Measurements from ENCODE around the gene SHROOM4. TPM values are rescaled to one million over a fixed set of nuclear protein-coding genes. Genes with fewer than 3 reads are reported as not detected.

SHROOM4 gene
- total RNA-seq, 4 donors from 2014 or later: 2.3 to 7.1 (median 3.2) TPM

DNA sequence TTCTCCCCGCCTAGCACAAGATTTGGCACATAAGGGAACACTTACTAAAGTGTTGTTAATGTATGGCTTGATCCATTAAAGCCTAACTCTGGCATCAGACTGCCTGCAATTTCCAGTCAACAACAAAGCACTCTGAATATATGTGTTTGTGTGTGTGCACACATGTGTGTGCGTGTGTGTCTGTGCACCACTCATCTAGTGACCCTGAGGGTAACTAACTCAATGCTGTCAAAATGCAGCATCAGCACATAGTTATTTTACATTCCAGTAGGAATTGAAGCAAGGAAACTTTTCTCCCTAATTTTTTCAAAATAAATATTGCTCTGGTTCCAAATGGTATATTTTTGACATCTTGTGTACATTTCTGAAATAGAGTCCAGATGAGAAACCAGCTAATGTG lies 94.4 kb downstream of the SHROOM4 start:
- Histone ChIP-seq H3K4me3 (no peak overlapping the region), H3K4me1 (no peaks in the 10 kb centered on the region), H3K9me3 (no peaks in the 10 kb centered on the region), H3K27ac (no peak overlapping the region), H3K36me3 (no peaks in the 10 kb centered on the region), H3K27me3 (no peaks in the 10 kb centered on the region)
- intact Hi-C loops (cut with DNase I; ENCODE audit: low total_unique reads): no loop called here
- TF ChIP-seq POLR2AphosphoS5 (IDR thresholded peaks at IDR 0.05): no peak
- in situ Hi-C loops (cut with MboI; ENCODE audit: low pct_ligation_motif_present in 1 of 4, low pct_unique_long_range_greater_than_20kb in 1 of 4, low sequenced_read_pairs in 3 of 4): no loop called here
- no peak for DNase-seq
- WGBS, 2 donors (ENCODE audit: low coverage in 1 of 2): 69% methylated on average over 2 of the region's 2 CpGs; no CpG with 5 or more reads in 1 of the 2 donors

- TF ChIP-seq EP300 (IDR thresholded peaks at IDR 0.05; ENCODE audit: low read depth) (no peak), POLR2A (IDR thresholded peaks at IDR 0.05) (no peak), POLR2AphosphoS5 (IDR thresholded peaks at IDR 0.05) (no peak)
- TF ChIP-seq, protein P1, sequence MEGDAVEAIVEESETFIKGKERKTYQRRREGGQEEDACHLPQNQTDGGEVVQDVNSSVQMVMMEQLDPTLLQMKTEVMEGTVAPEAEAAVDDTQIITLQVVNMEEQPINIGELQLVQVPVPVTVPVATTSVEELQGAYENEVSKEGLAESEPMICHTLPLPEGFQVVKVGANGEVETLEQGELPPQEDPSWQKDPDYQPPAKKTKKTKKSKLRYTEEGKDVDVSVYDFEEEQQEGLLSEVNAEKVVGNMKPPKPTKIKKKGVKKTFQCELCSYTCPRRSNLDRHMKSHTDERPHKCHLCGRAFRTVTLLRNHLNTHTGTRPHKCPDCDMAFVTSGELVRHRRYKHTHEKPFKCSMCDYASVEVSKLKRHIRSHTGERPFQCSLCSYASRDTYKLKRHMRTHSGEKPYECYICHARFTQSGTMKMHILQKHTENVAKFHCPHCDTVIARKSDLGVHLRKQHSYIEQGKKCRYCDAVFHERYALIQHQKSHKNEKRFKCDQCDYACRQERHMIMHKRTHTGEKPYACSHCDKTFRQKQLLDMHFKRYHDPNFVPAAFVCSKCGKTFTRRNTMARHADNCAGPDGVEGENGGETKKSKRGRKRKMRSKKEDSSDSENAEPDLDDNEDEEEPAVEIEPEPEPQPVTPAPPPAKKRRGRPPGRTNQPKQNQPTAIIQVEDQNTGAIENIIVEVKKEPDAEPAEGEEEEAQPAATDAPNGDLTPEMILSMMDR (IDR thresholded peaks at IDR 0.05): no peak
- in situ Hi-C loops (cut with MboI; ENCODE audit: low pct_ligation_motif_present in 1 of 4, low pct_unique_long_range_greater_than_20kb in 1 of 4, low sequenced_read_pairs in 3 of 4) (no loop called here), intact Hi-C loops (cut with DNase I; ENCODE audit: low total_unique reads) (no loop called here)
- Histone ChIP-seq H3K4me1 (no peaks in the 10 kb centered on the region), H3K27me3 (no peaks in the 10 kb centered on the region), H3K36me3 (no peaks in the 10 kb centered on the region), H3K9me3 (no peaks in the 10 kb centered on the region), H3K4me3 (no peak overlapping the region), H3K27ac (no peak overlapping the region)
- WGBS, 2 donors (ENCODE audit: low coverage in 1 of 2): 37% methylated on average over 1 of the region's 1 CpG; no CpG with 5 or more reads in 1 of the 2 donors
- DNase-seq: no peak
Observed at GRCh38 chrX:50718776-50719175, 95.2 kb downstream of the SHROOM4 start.

GRCh38 chrX:50716706-50717105 lies 97.3 kb downstream of the SHROOM4 start:
- H3K4me1 ChIP-seq: no peaks in the 10 kb centered on the region
- in situ Hi-C loops (cut with MboI; ENCODE audit: low pct_ligation_motif_present in 1 of 4, low pct_unique_long_range_greater_than_20kb in 1 of 4, low sequenced_read_pairs in 3 of 4): no loop called here
- H3K36me3 ChIP-seq: no peaks in the 10 kb centered on the region
- intact Hi-C loops (cut with DNase I; ENCODE audit: low total_unique reads): no loop called here
- H3K27ac ChIP-seq: no peak overlapping the region
- no peaks in the 10 kb centered on the region for H3K9me3 ChIP-seq
- no peak overlapping the region for H3K4me3 ChIP-seq
- no peaks in the 10 kb centered on the region for H3K27me3 ChIP-seq
- 87% methylated on average over 4 of the region's 4 CpGs; no CpG with 5 or more reads in 1 of the 2 donors for WGBS, 2 donors (ENCODE audit: low coverage in 1 of 2)
- DNase-seq: no peak
- TF ChIP-seq, protein P1 (IDR thresholded peaks at IDR 0.05): no peak
- TF ChIP-seq POLR2A (IDR thresholded peaks at IDR 0.05): no peak
- TF ChIP-seq POLR2AphosphoS5 (IDR thresholded peaks at IDR 0.05): no peak
- TF ChIP-seq EP300 (IDR thresholded peaks at IDR 0.05; ENCODE audit: low read depth): no peak

GRCh38 chrX:50712777-50713176 lies 101.2 kb downstream of the SHROOM4 start:
- no peaks in the 10 kb centered on the region for H3K4me1 ChIP-seq
- in situ Hi-C loops (cut with MboI; ENCODE audit: low pct_ligation_motif_present in 1 of 4, low pct_unique_long_range_greater_than_20kb in 1 of 4, low sequenced_read_pairs in 3 of 4): no loop called here
- intact Hi-C loops (cut with DNase I; ENCODE audit: low total_unique reads): no loop called here
- H3K36me3 ChIP-seq: no peaks in the 10 kb centered on the region
- H3K27me3 ChIP-seq: no peaks in the 10 kb centered on the region
- WGBS, 2 donors (ENCODE audit: low coverage in 1 of 2): 61 to 100% methylated on average over 1 to 6 of the region's 6 CpGs
- no peak for DNase-seq
- TF ChIP-seq, protein P1 (IDR thresholded peaks at IDR 0.05): no peak
- no peak for TF ChIP-seq POLR2A (IDR thresholded peaks at IDR 0.05)
- TF ChIP-seq EP300 (IDR thresholded peaks at IDR 0.05; ENCODE audit: low read depth): no peak
- H3K27ac ChIP-seq: no peak overlapping the region
- H3K4me3 ChIP-seq: no peak overlapping the region
- H3K9me3 ChIP-seq: no peaks in the 10 kb centered on the region

GRCh38 chrX:50711907-50712306 lies 102.1 kb downstream of the SHROOM4 start:
- in situ Hi-C loops (cut with MboI; ENCODE audit: low pct_ligation_motif_present in 1 of 4, low pct_unique_long_range_greater_than_20kb in 1 of 4, low sequenced_read_pairs in 3 of 4): no loop called here
- no peak overlapping the region for H3K4me3 ChIP-seq
- peaks cover 0 to 3% (median 1%) of the 10 kb centered on the region in 4 donors for H3K4me1 ChIP-seq
- no peaks in the 10 kb centered on the region for H3K27me3 ChIP-seq
- no peak for DNase-seq
- intact Hi-C loops (cut with DNase I; ENCODE audit: low total_unique reads): no loop called here
- TF ChIP-seq EP300 (IDR thresholded peaks at IDR 0.05; ENCODE audit: low read depth) (no peak), POLR2A (IDR thresholded peaks at IDR 0.05) (no peak)
- H3K9me3 ChIP-seq: no peaks in the 10 kb centered on the region
- H3K27ac ChIP-seq: no peak overlapping the region
- H3K36me3 ChIP-seq: no peaks in the 10 kb centered on the region
- 48 to 100% methylated on average over 1 of the region's 1 CpG for WGBS, 2 donors (ENCODE audit: low coverage in 1 of 2)
